ENCODE measurements around the gene COL2A1.

DNA sequence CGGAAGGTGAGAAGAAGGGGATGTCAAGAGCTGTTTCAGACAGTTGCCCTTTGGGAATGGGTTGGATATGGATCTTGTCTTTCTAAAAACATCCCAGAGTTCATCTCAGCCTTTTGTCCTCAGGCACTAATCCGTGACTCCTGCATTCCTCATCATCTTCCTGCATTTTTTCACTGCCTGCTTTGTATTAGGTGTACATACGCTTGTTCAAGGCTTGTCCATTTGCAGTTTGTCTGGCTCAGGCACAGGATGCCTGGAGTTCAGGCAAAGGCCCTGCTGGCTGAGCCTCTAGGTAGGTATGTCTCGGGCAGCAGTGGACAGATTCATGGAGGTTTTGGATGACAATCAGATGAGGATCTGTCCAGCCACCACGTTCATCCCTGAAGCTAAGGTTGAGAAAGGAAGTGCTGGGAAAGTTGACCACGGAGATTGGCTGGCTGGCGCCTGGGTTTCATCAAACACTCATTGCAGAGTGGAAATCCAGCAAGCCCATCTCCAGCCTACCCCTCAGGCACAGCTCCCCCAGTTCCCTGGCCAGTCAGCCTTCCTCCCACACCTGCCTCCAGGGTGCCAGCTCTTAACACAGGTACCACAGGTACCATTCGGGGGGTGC is 53.3 kb downstream of the COL2A1 start:
- TF ChIP-seq ZFP30 (CRISPR knock-in tag; IDR thresholded peaks at IDR 0.05) (no peak), ARNTL (CRISPR knock-in tag; IDR thresholded peaks at IDR 0.05; ENCODE audit: borderline replicate concordance, low read depth) (no peak), ZFP3 (CRISPR knock-in tag; IDR thresholded peaks at IDR 0.05) (no peak)
- TF ChIP-seq, protein P1, sequence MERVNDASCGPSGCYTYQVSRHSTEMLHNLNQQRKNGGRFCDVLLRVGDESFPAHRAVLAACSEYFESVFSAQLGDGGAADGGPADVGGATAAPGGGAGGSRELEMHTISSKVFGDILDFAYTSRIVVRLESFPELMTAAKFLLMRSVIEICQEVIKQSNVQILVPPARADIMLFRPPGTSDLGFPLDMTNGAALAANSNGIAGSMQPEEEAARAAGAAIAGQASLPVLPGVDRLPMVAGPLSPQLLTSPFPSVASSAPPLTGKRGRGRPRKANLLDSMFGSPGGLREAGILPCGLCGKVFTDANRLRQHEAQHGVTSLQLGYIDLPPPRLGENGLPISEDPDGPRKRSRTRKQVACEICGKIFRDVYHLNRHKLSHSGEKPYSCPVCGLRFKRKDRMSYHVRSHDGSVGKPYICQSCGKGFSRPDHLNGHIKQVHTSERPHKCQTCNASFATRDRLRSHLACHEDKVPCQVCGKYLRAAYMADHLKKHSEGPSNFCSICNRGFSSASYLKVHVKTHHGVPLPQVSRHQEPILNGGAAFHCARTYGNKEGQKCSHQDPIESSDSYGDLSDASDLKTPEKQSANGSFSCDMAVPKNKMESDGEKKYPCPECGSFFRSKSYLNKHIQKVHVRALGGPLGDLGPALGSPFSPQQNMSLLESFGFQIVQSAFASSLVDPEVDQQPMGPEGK (CRISPR knock-in tag; IDR thresholded peaks at IDR 0.05; ENCODE audit: borderline replicate concordance) = no peak
